Transverse colon (tissue), 4 donors: ENCODE data around the gene GRM3. TPM values are rescaled to one million over a fixed set of nuclear protein-coding genes. Genes with fewer than 3 reads are reported as not detected.

Experiments
- DNase-seq: peaks from one replicate; pipeline ENCODE4 v3.0.0-alpha.2; 2019
- H3K27ac ChIP-seq, 4 donors: fragments of 200-600 bp; sonication (generic); 2 replicates each; pipeline ENCODE4 v1.5.1; 2016 to 2018; ENCODE audit warnings: inconsistent platforms in 4 of 4
- H3K27me3 ChIP-seq: fragments of 200-600 bp; sonication (generic); 2 replicates; pipeline ENCODE4 v1.5.1; 2017; ENCODE audit warnings: inconsistent platforms
- H3K36me3 ChIP-seq, 4 donors: fragments of 200-600 bp; sonication (generic); 2 replicates each; pipeline ENCODE4 v1.5.1; 2017 to 2019; ENCODE audit warnings: inconsistent platforms in 4 of 4
- H3K4me1 ChIP-seq, 4 donors: fragments of 200-600 bp; sonication (generic); 2 replicates each; pipeline ENCODE4 v1.5.1; 2017 to 2020; ENCODE audit warnings: inconsistent platforms in 4 of 4
- H3K4me3 ChIP-seq, 4 donors: fragments of 200-600 bp; sonication (generic); 1 replicate in 1 of 4; 2 replicates in 3 of 4; pipeline versions ENCODE4 v1.5.1 to v1.6.1; 2017 to 2019; ENCODE audit warnings: inconsistent platforms in 4 of 4
- H3K9me3 ChIP-seq, 2 donors: fragments of 200-600 bp; sonication (generic); 2 replicates each; pipeline ENCODE4 v1.5.1; 2017 to 2019; ENCODE audit warnings: inconsistent platforms in 2 of 2
- CTCF ChIP-seq, 5 experiments: fragments of 200-600 bp in 3 of 5; fragments of 450-650 bp in 2 of 5; sonication (generic) in 3 of 5; IDR thresholded peaks; 1 replicate in 2 of 5; 2 replicates in 3 of 5; pipeline ENCODE4 v1.5.1; 2016 to 2017; ENCODE audit warnings: antibody characterized with exemption in 5 of 5, inconsistent platforms in 3 of 5, mild to moderate bottlenecking in 2 of 5, moderate library complexity in 1 of 5
- EP300 ChIP-seq: sonication (generic); formaldehyde crosslinking; IDR thresholded peaks from one replicate; pipeline ENCODE4 v1.6.1; 2017; ENCODE audit warnings: antibody characterized with exemption, low read depth
- POLR2A ChIP-seq: fragments of 450-650 bp; IDR thresholded peaks from one replicate; pipeline ENCODE4 v1.6.1; 2016; ENCODE audit warnings: antibody characterized with exemption, mild to moderate bottlenecking, moderate library complexity
- POLR2AphosphoS5 ChIP-seq, 3 donors: sonication (generic); formaldehyde crosslinking; IDR thresholded peaks; one replicate each; pipeline ENCODE4 v1.6.1; 2016; ENCODE audit warnings: antibody characterized with exemption in 3 of 3
- WGBS, 2 donors: methylation state at CpG; one replicate each; pipeline ENCODE4 v1.1.5; 2018; ENCODE audit warnings: low coverage in 1 of 2; 5-methylcytosine and 5-hydroxymethylcytosine counted together
- in situ Hi-C, 4 donors: fragments of 200-750 bp; cut with MboI; loops; one replicate each; pipeline versions ENCODE4 v1.15.0 to v1.15.1; 2017; ENCODE audit warnings: low sequenced_read_pairs in 3 of 4, low pct_ligation_motif_present in 1 of 4, low pct_unique_long_range_greater_than_20kb in 1 of 4
- intact Hi-C: fragments of 100-400 bp; cut with DNase I; formaldehyde crosslinking; loops from one replicate; pipeline ENCODE4 v1.15.1; 2023; ENCODE audit warnings: low total_unique reads
- total RNA-seq, 4 donors: library from RNA; depleted of rRNA; stranded (reverse); fragments of >200 nt; gene quantifications; one replicate each; pipeline ENCODE4 v1.1.0, GENCODE V29; 2016

GRM3 gene
- total RNA-seq, 4 donors from 2014 or later, result not detected

GRCh38 chr7:86644282-86645224, 844 bp downstream of the GRM3 start:
- Histone ChIP-seq H3K9me3 (no peaks in the 10 kb centered on the region), H3K4me1 (peaks cover 0 to 6% (median 0%) of the 10 kb centered on the region in 4 donors), H3K36me3 (no peaks in the 10 kb centered on the region), H3K4me3 (peak overlapping the region in 1 of 4 donors; percentile 14), H3K27me3 (peaks cover 54% of the 10 kb centered on the region), H3K27ac (no peak overlapping the region)
- TF ChIP-seq CTCF (IDR thresholded peaks at IDR 0.05) (no peak), POLR2A (no peak), POLR2AphosphoS5 (IDR thresholded peaks at IDR 0.05) (no peak), EP300 (no peak)
- intact Hi-C loops (no loop called here), in situ Hi-C loops (no loop called here)
- DNase-seq, result no peak
- 7 to 10% methylated on average over 15 to 42 of the region's 42 CpGs for WGBS, 2 donors

GRCh38 chr7:86645225-86645608, 1.5 kb downstream of the GRM3 start:
- DNase-seq, result no peak
- H3K36me3 ChIP-seq, result no peaks in the 10 kb centered on the region
- TF ChIP-seq POLR2A (no peak), EP300 (no peak), POLR2AphosphoS5 (IDR thresholded peaks at IDR 0.05) (no peak), CTCF (IDR thresholded peaks at IDR 0.05) (no peak)
- H3K27me3 ChIP-seq, result peaks cover 54% of the 10 kb centered on the region
- H3K4me3 ChIP-seq, result no peak overlapping the region
- H3K27ac ChIP-seq, result no peak overlapping the region
- in situ Hi-C loops (no loop called here), intact Hi-C loops (no loop called here)
- no peaks in the 10 kb centered on the region for H3K9me3 ChIP-seq
- H3K4me1 ChIP-seq, result peaks cover 0 to 6% (median 0%) of the 10 kb centered on the region in 4 donors
- 30 to 42% methylated on average over 2 to 13 of the region's 13 CpGs for WGBS, 2 donors

- intact Hi-C loops (no loop called here), in situ Hi-C loops (no loop called here)
- Histone ChIP-seq H3K27ac (no peak overlapping the region), H3K27me3 (peaks cover 51% of the 10 kb centered on the region), H3K9me3 (no peaks in the 10 kb centered on the region), H3K4me3 (no peak overlapping the region), H3K4me1 (peaks cover 0 to 6% (median 0%) of the 10 kb centered on the region in 4 donors), H3K36me3 (no peaks in the 10 kb centered on the region)
- TF ChIP-seq POLR2A, result no peak
- no peak for TF ChIP-seq CTCF (IDR thresholded peaks at IDR 0.05)
- no peak for TF ChIP-seq EP300
- TF ChIP-seq POLR2AphosphoS5 (IDR thresholded peaks at IDR 0.05), result no peak
- WGBS, 2 donors, result 45 to 70% methylated on average over 1 to 2 of the region's 2 CpGs
- DNase-seq, result no peak
These were observed 2.1 kb downstream of the GRM3 start for GRCh38 chr7:86645676-86646276.

- Histone ChIP-seq H3K9me3 (no peaks in the 10 kb centered on the region), H3K4me1 (peaks cover 0 to 6% (median 0%) of the 10 kb centered on the region in 4 donors), H3K27me3 (peaks cover 44% of the 10 kb centered on the region), H3K27ac (no peak overlapping the region), H3K4me3 (no peak overlapping the region), H3K36me3 (no peaks in the 10 kb centered on the region)
- intact Hi-C loops, result no loop called here
- in situ Hi-C loops, result no loop called here
- no peak for DNase-seq
- WGBS, 2 donors, result 80% methylated on average over 5 of the region's 5 CpGs
- TF ChIP-seq POLR2AphosphoS5 (IDR thresholded peaks at IDR 0.05) (no peak), EP300 (no peak), POLR2A (no peak), CTCF (IDR thresholded peaks at IDR 0.05) (no peak)
These were observed 3.8 kb downstream of the GRM3 start for GRCh38 chr7:86647385-86648094.
